Endothelial cell of umbilical vein (primary cell): ENCODE measurements around the gene KRT78.

Experiments
- EZH2 ChIP-seq: IDR thresholded peaks from 2 replicates; pipeline ENCODE4 v1.6.1; 2012; ENCODE audit warnings: borderline replicate concordance, low read depth, mild to moderate bottlenecking, moderate library complexity, low read length, inconsistent platforms; ENCODE audit not compliant: severe bottlenecking
- JUN ChIP-seq: IDR thresholded peaks from 2 replicates; pipeline ENCODE4 v1.6.1; 2011; ENCODE audit warnings: borderline replicate concordance, low read depth; ENCODE audit not compliant: insufficient read length, insufficient read depth
- POLR2A ChIP-seq: IDR thresholded peaks from 2 replicates; pipeline ENCODE4 v1.6.1; 2012; ENCODE audit warnings: low read depth, mild to moderate bottlenecking, control low read depth, low read length
- POLR2AphosphoS5 ChIP-seq: IDR thresholded peaks from 2 replicates; pipeline ENCODE4 v1.6.1; 2012; ENCODE audit warnings: low read depth, mild to moderate bottlenecking, control low read depth, low read length, moderate library complexity; ENCODE audit not compliant: insufficient read depth
- TF ChIP-seq, protein P1 (sequence below), 2 donors: IDR thresholded peaks; 1 replicate in 1 of 2; 2 replicates in 1 of 2; pipeline ENCODE4 v1.5.1; 2011; ENCODE audit warnings: low read length in 2 of 2, mild to moderate bottlenecking in 2 of 2, moderate library complexity in 2 of 2, control low read depth in 1 of 2, inconsistent platforms in 1 of 2, low read depth in 1 of 2; ENCODE audit not compliant: insufficient read depth in 1 of 2; ENCODE audit errors: extremely low read depth in 1 of 2

DNA sequence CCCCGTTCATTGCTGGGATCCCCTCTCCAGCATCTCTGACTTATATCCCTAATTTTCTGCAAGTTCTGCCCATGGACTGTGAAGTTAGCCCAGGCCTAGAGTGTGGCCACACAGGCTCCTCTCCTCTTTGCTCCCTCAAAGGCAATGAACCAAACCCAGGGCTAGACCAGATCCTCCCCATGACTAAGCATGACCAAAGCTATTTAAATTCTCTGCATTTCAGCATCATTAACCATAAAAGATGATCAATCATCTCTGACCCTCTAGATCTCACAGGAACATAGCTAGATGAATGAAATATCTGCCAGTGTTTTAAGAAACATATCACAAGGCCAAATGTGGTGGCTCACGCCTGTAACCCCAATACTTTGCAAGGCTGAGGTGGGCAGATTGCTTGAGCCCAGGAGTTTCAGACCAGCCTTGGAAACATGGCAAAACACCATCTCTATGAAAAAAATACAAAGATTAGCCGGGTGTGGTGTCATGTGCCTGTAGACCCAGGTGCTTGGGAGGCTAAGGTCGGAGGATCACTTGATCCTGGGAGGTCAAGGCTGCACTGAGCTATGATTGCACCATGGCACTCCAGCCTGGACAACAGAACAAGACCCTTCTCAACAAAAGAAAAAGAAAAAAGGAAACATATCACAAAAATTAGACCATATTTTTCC, 50.7 kb downstream of the KRT78 start:
- TF ChIP-seq, protein P1, sequence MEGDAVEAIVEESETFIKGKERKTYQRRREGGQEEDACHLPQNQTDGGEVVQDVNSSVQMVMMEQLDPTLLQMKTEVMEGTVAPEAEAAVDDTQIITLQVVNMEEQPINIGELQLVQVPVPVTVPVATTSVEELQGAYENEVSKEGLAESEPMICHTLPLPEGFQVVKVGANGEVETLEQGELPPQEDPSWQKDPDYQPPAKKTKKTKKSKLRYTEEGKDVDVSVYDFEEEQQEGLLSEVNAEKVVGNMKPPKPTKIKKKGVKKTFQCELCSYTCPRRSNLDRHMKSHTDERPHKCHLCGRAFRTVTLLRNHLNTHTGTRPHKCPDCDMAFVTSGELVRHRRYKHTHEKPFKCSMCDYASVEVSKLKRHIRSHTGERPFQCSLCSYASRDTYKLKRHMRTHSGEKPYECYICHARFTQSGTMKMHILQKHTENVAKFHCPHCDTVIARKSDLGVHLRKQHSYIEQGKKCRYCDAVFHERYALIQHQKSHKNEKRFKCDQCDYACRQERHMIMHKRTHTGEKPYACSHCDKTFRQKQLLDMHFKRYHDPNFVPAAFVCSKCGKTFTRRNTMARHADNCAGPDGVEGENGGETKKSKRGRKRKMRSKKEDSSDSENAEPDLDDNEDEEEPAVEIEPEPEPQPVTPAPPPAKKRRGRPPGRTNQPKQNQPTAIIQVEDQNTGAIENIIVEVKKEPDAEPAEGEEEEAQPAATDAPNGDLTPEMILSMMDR (IDR thresholded peaks at IDR 0.05; ENCODE audit: extremely low read depth in 1 of 2, insufficient read depth in 1 of 2, low read depth in 1 of 2, low read length in 2 of 2) = no peak
- TF ChIP-seq EZH2 = no peak
- no peak for TF ChIP-seq POLR2A
- TF ChIP-seq POLR2AphosphoS5 = no peak
- no peak for TF ChIP-seq JUN
